Measurements from ENCODE around the gene GIT1.

Gene GIT1

DNA sequence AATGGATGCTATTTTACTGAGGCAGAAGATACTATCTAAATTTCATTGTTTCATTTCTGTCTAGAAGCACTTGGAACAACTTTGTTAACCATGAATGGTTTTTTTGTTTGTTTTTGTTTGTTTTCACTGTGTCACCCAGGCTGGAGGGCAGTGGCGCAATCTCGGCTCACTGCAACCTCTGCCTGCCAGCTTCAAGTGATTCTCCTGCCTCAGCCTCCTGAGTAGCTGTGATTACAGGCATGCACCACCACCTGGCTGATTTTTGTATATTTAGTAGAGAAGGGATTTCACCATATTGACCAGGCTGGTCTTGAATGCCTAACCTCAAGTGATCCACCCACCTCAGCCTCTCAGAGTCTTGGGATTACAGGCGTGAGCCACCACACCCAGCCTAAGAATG, 63.1 kb downstream of the GIT1 start:
- Mint-ChIP-seq H3K4me3 (no peak overlapping the region), H3K27me3 (no peaks in the 10 kb centered on the region), H3K4me1 (no peaks in the 10 kb centered on the region), H3K36me3 (peaks cover 15% of the 10 kb centered on the region), H3K9me3 (no peaks in the 10 kb centered on the region), H3K27ac (no peak overlapping the region)
- ATAC-seq (ENCODE audit: low read depth) = no peak
- no peak for DNase-seq (ENCODE audit: low spot score in 2 of 2)

DNA sequence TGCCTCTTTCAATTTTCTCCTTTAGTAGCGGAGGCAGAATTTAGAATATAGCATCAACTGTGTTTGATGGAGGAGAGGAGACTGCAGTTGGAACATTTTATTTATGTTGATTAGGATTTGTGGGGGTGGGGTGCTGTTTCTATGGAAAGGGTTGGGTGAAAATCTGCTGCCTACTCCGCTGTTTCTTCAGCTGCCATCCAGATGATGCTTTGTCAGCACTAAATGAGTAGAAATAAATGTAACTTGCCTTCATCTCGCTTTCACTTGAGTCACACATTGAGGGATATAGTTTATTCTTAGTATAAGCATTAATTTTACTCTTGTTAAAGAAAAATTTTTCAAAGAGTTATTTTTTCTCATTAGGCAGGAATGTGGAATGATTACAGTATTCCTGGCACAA, 64.8 kb downstream of the GIT1 start:
- Mint-ChIP-seq H3K9me3 (no peaks in the 10 kb centered on the region), H3K4me1 (no peaks in the 10 kb centered on the region), H3K4me3 (no peak overlapping the region), H3K36me3 (peaks cover 10% of the 10 kb centered on the region), H3K27ac (peak overlapping the region; percentile 50), H3K27me3 (no peaks in the 10 kb centered on the region)
- DNase-seq (ENCODE audit: low spot score in 2 of 2) = no peak
- ATAC-seq (ENCODE audit: low read depth) = no peak
